K562 (cell line): ENCODE measurements around the gene IQUB. TPM values are rescaled to one million over a fixed set of nuclear protein-coding genes. Genes with fewer than 3 reads are reported as not detected.

Experiments used
- C11orf30 ChIP-seq: fragments of 450-650 bp; IDR thresholded peaks from 2 replicates; pipeline ENCODE4 v1.6.1; 2016; ENCODE audit warnings: low read depth, mild to moderate bottlenecking
- CCAR2 ChIP-seq: fragments of 200-400 bp; formaldehyde crosslinking; IDR thresholded peaks from 2 replicates; pipeline ENCODE4 v1.6.1; 2017; ENCODE audit warnings: mild to moderate bottlenecking, low read depth, low read length
- CCNT2 ChIP-seq: IDR thresholded peaks from 2 replicates; pipeline ENCODE4 v1.6.1; 2011; ENCODE audit warnings: borderline replicate concordance, low read depth, mild to moderate bottlenecking, moderate library complexity, mixed read lengths, low read length; ENCODE audit not compliant: insufficient read length; ENCODE audit errors: extremely low read depth
- COPS2 ChIP-seq: fragments of 450-650 bp; conservative IDR thresholded peaks from 2 replicates; pipeline ENCODE4 v1.6.1; 2016; ENCODE audit warnings: mild to moderate bottlenecking, moderate library complexity
- CREB1 ChIP-seq, 2 experiments: sonication (generic) in 1 of 2; formaldehyde crosslinking in 1 of 2; IDR thresholded peaks; 2 replicates each; pipeline versions ENCODE4 v1.6.1 to v1.8.0; 2012 to 2022; ENCODE audit warnings: inconsistent platforms in 1 of 2, mild to moderate bottlenecking in 1 of 2, missing genetic modification reagents in 1 of 2, moderate library complexity in 1 of 2
- DACH1 ChIP-seq: fragments of 450-650 bp; IDR thresholded peaks from 2 replicates; pipeline ENCODE4 v1.6.1; 2018; ENCODE audit not compliant: partially characterized antibody
- ELF4 ChIP-seq: fragments of 450-650 bp; formaldehyde crosslinking; IDR thresholded peaks from 2 replicates; pipeline ENCODE4 v1.4.0; 2022; ENCODE audit warnings: missing genetic modification characterization
- FOXA1 ChIP-seq: fragments of 450-650 bp; IDR thresholded peaks from 2 replicates; pipeline ENCODE4 v1.6.1; 2016; ENCODE audit warnings: mild to moderate bottlenecking, borderline replicate concordance
- HNRNPH1 ChIP-seq: fragments of 200-400 bp; formaldehyde crosslinking; optimal IDR thresholded peaks from 2 replicates; pipeline ENCODE3; 2017; ENCODE audit warnings: low read depth, mild to moderate bottlenecking, low read length, moderate library complexity
- HNRNPL ChIP-seq: fragments of 200-400 bp; formaldehyde crosslinking; IDR thresholded peaks from 2 replicates; pipeline ENCODE4 v1.6.1; 2017; ENCODE audit warnings: low read depth, mild to moderate bottlenecking, low read length
- KAT2B ChIP-seq: IDR thresholded peaks from one replicate; pipeline ENCODE4 v1.6.1; 2012; ENCODE audit warnings: low read depth, mild to moderate bottlenecking, control low read depth, inconsistent platforms, low read length, moderate library complexity
- KLF13 ChIP-seq: fragments of 450-650 bp; IDR thresholded peaks from 2 replicates; pipeline ENCODE4 v1.6.1; 2016; ENCODE audit warnings: missing genetic modification characterization, low read depth, mild to moderate bottlenecking, missing compliant biosample characterization, moderate library complexity, borderline replicate concordance
- LCOR ChIP-seq: sonication (generic); formaldehyde crosslinking; IDR thresholded peaks from 2 replicates; pipeline ENCODE4 v1.8.0; 2022; ENCODE audit warnings: mild to moderate bottlenecking, missing genetic modification reagents
- MAFG ChIP-seq: fragments of 450-650 bp; conservative IDR thresholded peaks from 2 replicates; pipeline ENCODE4 v1.6.1; 2016; ENCODE audit warnings: missing genetic modification characterization, missing compliant biosample characterization
- MTA2 ChIP-seq: fragments of 450-650 bp; IDR thresholded peaks from 2 replicates; pipeline ENCODE4 v1.6.1; 2016; ENCODE audit warnings: low read depth
- NFIC ChIP-seq: fragments of 450-650 bp; IDR thresholded peaks from 2 replicates; pipeline ENCODE4 v1.6.1; 2017; ENCODE audit warnings: mild to moderate bottlenecking, inconsistent platforms
- SMAD4 ChIP-seq: fragments of 250-450 bp; sonication (Bioruptor Pico); conservative IDR thresholded peaks from 2 replicates; pipeline ENCODE4 v1.8.0; 2021; ENCODE audit warnings: inconsistent platforms, mild to moderate bottlenecking, moderate library complexity
- SPI1 ChIP-seq: IDR thresholded peaks from 2 replicates; pipeline ENCODE4 v1.6.1; 2011; ENCODE audit warnings: low read depth, low read length, control low read depth, borderline replicate concordance
- TBP ChIP-seq: optimal IDR thresholded peaks from 2 replicates; pipeline ENCODE3; 2011; ENCODE audit warnings: low read depth, low read length, improper control_type of control experiment
- TEAD4 ChIP-seq, 2 experiments: sonication (generic) in 1 of 2; formaldehyde crosslinking in 1 of 2; IDR thresholded peaks; 2 replicates each; pipeline versions ENCODE4 v1.6.1 to v1.8.0; 2012 to 2022; ENCODE audit warnings: borderline replicate concordance in 1 of 2, inconsistent platforms in 1 of 2, low read length in 1 of 2, mild to moderate bottlenecking in 1 of 2, missing genetic modification reagents in 1 of 2
- TRIM24 ChIP-seq, 2 experiments: fragments of 450-650 bp; IDR thresholded peaks; 2 replicates each; pipeline ENCODE4 v1.6.1; 2016
- XRCC5 ChIP-seq: fragments of 200-400 bp; formaldehyde crosslinking; IDR thresholded peaks from 2 replicates; pipeline ENCODE4 v1.6.1; 2017; ENCODE audit warnings: low read depth, mild to moderate bottlenecking, low read length
- ZBTB33 ChIP-seq: sonication (generic); formaldehyde crosslinking; IDR thresholded peaks from 2 replicates; pipeline ENCODE4 v1.8.1; 2023; ENCODE audit warnings: mild to moderate bottlenecking, missing genetic modification reagents
- ZBTB49 ChIP-seq: sonication (generic); formaldehyde crosslinking; IDR thresholded peaks from 2 replicates; pipeline ENCODE4 v1.8.0; 2022; ENCODE audit warnings: missing genetic modification reagents, mild to moderate bottlenecking, borderline replicate concordance
- ZEB2 ChIP-seq: fragments of 450-650 bp; IDR thresholded peaks from 2 replicates; pipeline ENCODE4 v1.6.1; 2016
- ZNF217 ChIP-seq: sonication (generic); formaldehyde crosslinking; IDR thresholded peaks from 2 replicates; pipeline ENCODE4 v1.8.0; 2022; ENCODE audit warnings: mild to moderate bottlenecking, missing genetic modification reagents
- ZNF274 ChIP-seq: IDR thresholded peaks from 2 replicates; pipeline ENCODE4 v1.6.1; 2011; ENCODE audit warnings: low read depth, mild to moderate bottlenecking, low read length, moderate library complexity, borderline replicate concordance
- ZNF551 ChIP-seq: fragments of 250-450 bp; sonication (Bioruptor Pico); IDR thresholded peaks from 2 replicates; pipeline ENCODE4 v1.5.0; 2021; ENCODE audit warnings: mild to moderate bottlenecking, moderate library complexity
- polyA plus RNA-seq, 8 experiments: library from polyadenylated mRNA; depleted of rRNA in 4 of 8; stranded (reverse) in 5 of 8; unstranded in 3 of 8; fragments of >200 nt; fragmentation: Nextera tagmentation in 2 of 8; fragmentation: Illumina TruSeq in 1 of 8; extraction: Ambion mirVana in 2 of 8; extraction: Trizol in 1 of 8; gene quantifications; 2 replicates each; pipeline versions ENCODE4 v1.2.1 to v1.2.3, GENCODE V29; 2011 to 2014; ENCODE audit warnings: inconsistent platforms in 1 of 8, missing spikeins in 1 of 8
- total RNA-seq, 7 experiments: library from RNA; depleted of rRNA in 6 of 7; stranded (reverse); fragments of >200 nt in 6 of 7; fragmentation: Illumina TruSeq in 2 of 7; extraction: Trizol in 2 of 7; gene quantifications; 2 replicates each; pipeline versions ENCODE4 v1.2.1 to v1.2.3, GENCODE V29; 2011 to 2021; ENCODE audit warnings: low replicate concordance in 1 of 7

The IQUB gene
- total and polyA plus RNA-seq, 9 of the 15 experiments (the other 6 are each of a cell fraction or from before 2014, with no cell fraction given), result 0.62 to 2.6 (median 1.4) TPM

GRCh38 chr7:123552641-123553040, 18.2 kb upstream of the IQUB start (continued):
- TF ChIP-seq KAT2B (no peak), ZNF217 (CRISPR knock-in tag) (no peak), COPS2 (no peak), MTA2 (peak; percentile 76), ZNF274 (no peak), MAFG (peak; percentile 57), TEAD4 (IDR thresholded peaks at IDR 0.05; ENCODE audit: low read length) (peak; percentile 94), TEAD4 (CRISPR knock-in tag; IDR thresholded peaks at IDR 0.05; ENCODE audit: borderline replicate concordance) (no peak), ELF4 (CRISPR knock-in tag) (peak; percentile 80), XRCC5 (no peak), HNRNPL (no peak), ZBTB33 (CRISPR knock-in tag) (peak; percentile 30; the same call in 1 of the 2 replicates), LCOR (peak; percentile 57; the same call in 1 of the 2 replicates), FOXA1 (no peak), NFIC (peak; percentile 74), CCAR2 (no peak), DACH1 (peak; percentile 25), SPI1 (no peak), TRIM24 (IDR thresholded peaks at IDR 0.05) (peak; percentile 74 to 87; a peak in 3 of 4 replicates), CREB1 (IDR thresholded peaks at IDR 0.05) (peak; percentile 61; the same call in 1 of the 2 replicates), CREB1 (CRISPR knock-in tag; IDR thresholded peaks at IDR 0.05) (no peak), HNRNPH1 (no peak), ZEB2 (peak; percentile 81; the same call in 1 of the 2 replicates), C11orf30 (peak; percentile 81), TBP (no peak), ZNF551 (CRISPR knock-in tag) (no peak), CCNT2 (no peak), SMAD4 (CRISPR knock-in tag) (peak; percentile 33; the same call in 1 of the 2 replicates), ZBTB49 (no peak), KLF13 (tag) (no peak)
